Fibroblast of mammary gland (primary cell): Measurements from ENCODE around the gene CPLX3.
A peak's percentile ranks its signal among the peaks of the same experiment; 100 is the strongest.

Experiments used
- DNase-seq: peaks from one replicate; pipeline ENCODE4 v3.0.0-alpha.2; 2010; ENCODE audit warnings: low read depth
- H3K4me3 ChIP-seq: 2 replicates; pipeline ENCODE4 v1.5.1; 2011; ENCODE audit warnings: low read depth, mild to moderate bottlenecking, low read length, moderate library complexity; ENCODE audit not compliant: control insufficient read depth
- TF ChIP-seq, protein P1 (sequence below): conservative IDR thresholded peaks from 2 replicates; pipeline ENCODE4 v1.5.1; 2011; ENCODE audit warnings: low read depth, low read length, inconsistent platforms; ENCODE audit not compliant: control insufficient read depth, insufficient read depth

CPLX3 gene

DNA sequence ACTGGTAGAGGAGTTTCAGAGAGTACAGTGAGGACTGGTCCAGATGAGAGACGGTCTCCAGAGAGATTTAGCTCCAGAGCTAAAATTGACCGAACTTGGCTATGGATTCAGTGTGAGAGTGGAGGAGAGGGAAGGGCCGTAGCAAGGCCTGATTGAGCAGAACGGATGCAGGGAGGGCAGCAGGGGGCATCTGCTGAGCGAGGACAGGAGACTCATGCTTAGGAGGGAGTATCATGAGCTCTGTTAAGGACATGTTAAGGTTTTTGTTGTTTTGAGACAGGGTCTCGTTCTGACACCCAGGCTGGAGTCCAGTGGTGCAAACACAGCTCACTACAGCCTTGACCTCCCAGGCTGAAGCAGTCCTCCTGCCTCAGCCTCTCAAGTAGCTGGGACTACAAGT, 21.5 kb upstream of the CPLX3 start:
- DNase-seq: no peak
- no peak overlapping the region for H3K4me3 ChIP-seq
- TF ChIP-seq, protein P1, sequence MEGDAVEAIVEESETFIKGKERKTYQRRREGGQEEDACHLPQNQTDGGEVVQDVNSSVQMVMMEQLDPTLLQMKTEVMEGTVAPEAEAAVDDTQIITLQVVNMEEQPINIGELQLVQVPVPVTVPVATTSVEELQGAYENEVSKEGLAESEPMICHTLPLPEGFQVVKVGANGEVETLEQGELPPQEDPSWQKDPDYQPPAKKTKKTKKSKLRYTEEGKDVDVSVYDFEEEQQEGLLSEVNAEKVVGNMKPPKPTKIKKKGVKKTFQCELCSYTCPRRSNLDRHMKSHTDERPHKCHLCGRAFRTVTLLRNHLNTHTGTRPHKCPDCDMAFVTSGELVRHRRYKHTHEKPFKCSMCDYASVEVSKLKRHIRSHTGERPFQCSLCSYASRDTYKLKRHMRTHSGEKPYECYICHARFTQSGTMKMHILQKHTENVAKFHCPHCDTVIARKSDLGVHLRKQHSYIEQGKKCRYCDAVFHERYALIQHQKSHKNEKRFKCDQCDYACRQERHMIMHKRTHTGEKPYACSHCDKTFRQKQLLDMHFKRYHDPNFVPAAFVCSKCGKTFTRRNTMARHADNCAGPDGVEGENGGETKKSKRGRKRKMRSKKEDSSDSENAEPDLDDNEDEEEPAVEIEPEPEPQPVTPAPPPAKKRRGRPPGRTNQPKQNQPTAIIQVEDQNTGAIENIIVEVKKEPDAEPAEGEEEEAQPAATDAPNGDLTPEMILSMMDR: no peak

DNA sequence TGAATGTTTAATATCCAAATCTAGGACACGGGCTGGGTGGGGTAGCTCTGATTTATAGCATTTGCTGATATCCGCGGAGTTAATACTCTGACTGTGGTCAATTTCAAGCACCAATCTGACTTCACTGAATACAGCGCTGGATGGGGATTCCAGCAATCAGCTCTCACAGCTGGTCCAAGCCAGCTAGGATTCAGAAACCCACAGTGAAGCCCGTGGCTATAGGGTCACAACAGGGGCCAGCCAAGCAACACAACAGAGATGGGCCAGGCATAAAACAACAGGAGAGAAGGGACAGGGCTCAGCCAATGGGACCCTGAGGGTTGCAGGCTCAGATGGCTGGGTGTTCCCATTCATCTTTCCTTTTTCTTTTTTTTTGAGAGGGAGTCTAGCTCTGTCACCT, 19.1 kb upstream of the CPLX3 start:
- TF ChIP-seq, protein P1: no peak
- DNase-seq: peak; percentile 25
- no peak overlapping the region for H3K4me3 ChIP-seq

DNA sequence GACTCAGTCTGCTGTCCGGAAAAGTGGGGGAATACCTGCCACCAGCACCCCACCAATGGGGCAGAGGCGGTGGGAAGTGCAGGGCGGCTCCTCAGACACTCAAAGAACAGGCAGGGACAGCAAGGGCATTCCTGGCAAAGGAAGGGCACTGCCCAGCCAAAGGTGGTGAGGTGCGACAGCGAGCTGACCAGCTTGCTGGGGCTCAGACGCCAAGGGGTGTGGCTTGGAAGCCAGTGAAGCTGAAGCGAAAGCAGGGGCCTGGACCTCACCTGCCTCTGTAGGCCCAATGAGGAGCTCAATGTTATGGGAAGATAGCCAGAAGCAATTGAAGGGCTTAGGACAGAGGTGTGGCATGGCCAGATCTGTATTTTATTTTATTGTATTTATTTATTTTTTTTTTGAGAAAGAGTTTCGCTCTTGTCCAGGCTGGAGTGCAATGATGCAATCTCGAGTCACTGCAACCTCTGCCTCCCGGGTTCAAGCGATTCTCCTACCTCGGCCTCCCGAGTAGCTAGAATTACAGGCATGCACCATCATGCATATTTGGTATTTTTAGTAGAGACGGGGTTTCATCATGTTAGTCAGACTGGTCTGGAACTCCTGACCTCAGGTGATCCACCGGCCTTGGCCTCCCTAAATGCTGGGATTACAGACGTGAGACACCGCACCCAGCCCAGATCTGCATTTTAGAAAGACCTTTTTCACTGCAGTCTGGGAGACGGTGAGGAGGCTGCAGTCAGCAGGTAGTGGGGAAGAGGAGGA, 18.2 kb upstream of the CPLX3 start:
- TF ChIP-seq, protein P1: no peak
- no peak for DNase-seq
- H3K4me3 ChIP-seq: no peak overlapping the region

DNA sequence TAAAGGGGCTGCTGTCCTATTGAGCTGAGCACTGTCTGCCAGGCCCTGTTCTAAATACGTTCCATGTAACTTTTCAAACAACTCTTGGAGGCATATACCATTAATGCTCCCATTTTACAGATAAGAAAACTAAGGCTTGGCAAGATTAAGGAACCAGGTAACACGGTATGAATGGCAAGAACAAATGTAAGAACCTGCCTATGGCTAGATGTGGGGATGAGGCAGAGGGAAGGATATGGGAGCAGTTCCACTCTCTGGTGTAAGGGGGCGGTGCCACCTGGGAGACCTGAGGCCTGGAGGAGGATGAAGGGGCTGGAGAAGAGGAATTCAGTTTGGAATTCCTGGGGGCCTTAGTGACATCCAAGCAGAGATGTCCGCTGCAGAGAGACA, 17.6 kb upstream of the CPLX3 start:
- no peak for DNase-seq
- no peak overlapping the region for H3K4me3 ChIP-seq
- TF ChIP-seq, protein P1: no peak

DNA sequence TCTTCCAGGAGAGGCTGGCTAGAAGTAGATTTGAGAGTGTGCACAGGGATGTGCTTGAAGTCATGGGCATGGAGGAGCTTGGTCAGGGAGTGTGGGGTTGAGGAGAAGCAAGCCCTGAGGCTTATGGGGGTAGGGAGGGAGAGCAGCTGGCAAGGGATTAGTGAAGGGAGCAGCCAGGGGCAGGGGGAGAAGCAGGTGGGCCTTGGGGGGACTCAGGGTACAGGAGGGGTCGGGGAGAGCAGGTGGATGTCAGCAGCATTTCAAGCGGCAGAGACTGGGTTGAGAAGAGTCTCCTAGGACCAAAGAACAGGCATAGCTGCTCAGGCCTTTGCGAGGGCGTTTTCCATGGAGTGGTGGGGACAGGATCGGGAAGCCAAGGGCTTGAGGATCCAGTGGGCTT, 17.2 kb upstream of the CPLX3 start:
- no peak for DNase-seq
- TF ChIP-seq, protein P1: no peak
- no peak overlapping the region for H3K4me3 ChIP-seq

DNA sequence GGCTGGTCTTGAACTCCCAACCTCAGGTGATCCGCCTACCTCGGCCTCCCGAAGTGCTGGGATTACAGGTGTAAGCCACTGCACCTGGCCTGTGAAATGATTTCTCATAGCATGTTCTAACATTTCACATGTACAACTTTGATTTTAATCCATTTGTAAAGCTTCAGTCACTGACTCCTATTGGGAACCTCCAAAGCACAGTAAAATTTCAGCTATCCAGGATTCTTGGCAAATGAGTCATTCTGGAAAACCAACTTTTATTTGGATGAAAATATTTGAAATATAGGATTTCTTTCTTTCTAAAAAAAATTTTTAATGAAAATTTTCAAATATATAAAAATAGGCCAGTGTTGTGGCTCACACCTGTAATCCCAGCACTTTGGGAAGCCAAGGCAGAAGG, 16.5 kb upstream of the CPLX3 start:
- no peak for DNase-seq
- no peak overlapping the region for H3K4me3 ChIP-seq
- TF ChIP-seq, protein P1: no peak
